HG03159 (cell line): Measurements from ENCODE around the gene METTL26.

Experiments
- ATAC-seq: cut with Tn5 transposase; IDR thresholded peaks from one replicate; pipeline ENCODE4 v1.9.1; 2021; ENCODE audit warnings: mild to moderate bottlenecking, moderate library complexity; ENCODE audit not compliant: unreplicated experiment

The METTL26 gene

GRCh38 chr16:627454-628239 is 8.5 kb downstream of the METTL26 start:
- ATAC-seq = no peak

- ATAC-seq = no peak
These were observed 9.2 kb downstream of the METTL26 start for GRCh38 chr16:626787-627453.

DNA sequence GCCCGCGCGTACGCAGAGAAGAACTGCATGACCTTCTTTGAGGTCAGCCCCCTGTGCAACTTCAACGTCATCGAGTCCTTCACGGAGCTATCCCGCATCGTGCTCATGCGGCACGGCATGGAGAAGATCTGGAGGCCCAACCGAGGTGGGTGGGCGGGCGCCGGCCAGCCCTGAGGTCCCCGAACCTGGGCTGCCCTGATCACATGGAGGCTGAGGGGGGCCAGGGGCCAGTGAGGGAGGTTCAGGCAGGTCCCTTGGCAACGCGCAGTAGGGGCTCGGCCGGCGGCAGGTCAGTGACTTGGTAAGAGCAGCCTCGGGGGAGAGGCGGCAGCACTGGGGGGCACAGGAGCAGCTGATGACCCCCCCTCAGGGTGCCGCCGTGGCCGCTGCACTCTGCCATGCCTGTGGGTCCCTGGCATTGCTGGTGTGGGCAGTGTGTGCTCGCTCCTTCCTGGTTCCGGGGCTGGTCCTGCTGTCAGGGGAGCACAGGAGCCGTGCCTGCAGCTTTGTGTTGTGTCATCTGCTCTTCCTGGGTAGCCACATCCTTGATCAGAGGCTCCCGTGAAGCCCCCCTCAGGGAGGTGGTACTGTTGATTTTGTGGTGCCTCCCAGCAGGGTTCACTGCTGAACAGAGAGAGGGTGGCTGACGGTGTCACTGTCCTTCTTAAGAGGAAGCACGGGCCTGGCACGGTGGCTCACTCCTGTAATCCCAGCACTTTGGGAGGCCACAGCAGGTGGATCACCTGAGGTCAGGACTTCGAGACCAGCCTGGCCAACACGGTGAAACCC is 9.9 kb downstream of the METTL26 start:
- no peak for ATAC-seq

GRCh38 chr16:625117-625976 is 10.8 kb downstream of the METTL26 start:
- no peak for ATAC-seq

DNA sequence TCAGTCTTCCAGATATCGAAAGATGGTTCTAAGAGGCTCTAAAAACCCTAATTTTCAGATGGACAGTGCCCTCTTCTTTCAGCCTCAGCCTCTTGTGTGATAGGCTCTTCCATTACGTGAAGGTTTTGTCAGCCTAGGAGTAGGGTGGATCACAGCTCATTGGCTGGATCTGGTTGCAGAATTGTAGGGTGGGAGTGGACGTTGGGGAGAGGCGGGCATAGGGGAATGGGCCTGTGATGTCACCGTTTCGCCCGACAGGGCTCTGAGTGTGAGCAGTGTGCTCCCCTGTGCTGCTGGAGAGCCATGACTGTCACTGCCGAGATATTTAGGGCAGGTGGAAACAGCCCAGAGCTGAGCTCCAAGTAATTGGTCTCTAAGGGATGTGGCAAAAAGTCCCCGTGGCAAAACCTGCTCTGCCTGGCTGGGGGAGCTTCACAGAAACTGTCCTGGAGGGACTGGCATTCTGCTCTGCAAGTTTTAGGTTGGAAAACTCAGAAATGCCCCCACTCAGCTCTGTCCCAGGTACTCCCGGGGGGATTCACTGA is 11.5 kb downstream of the METTL26 start:
- no peak for ATAC-seq

DNA sequence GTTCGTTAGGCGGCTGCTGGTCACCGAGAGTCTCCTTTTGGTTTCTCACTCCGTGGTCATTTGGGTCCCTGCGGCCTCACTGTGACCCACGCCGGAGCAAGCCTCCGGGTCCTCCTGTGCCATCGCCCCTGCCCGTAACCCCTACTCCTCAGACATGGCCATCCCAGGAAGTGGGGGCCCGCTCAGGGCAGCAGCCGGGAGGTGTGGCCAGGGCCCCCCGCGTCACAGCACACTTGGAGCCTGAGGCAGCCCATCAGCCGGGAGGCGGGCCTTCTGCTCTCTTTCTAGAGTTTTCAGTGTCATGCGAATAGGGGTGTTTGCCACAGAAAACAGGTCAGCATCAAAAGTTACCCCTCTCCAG is 13.2 kb downstream of the METTL26 start:
- no peak for ATAC-seq

GRCh38 chr16:621526-622105 is 14.5 kb downstream of the METTL26 start:
- no peak for ATAC-seq

DNA sequence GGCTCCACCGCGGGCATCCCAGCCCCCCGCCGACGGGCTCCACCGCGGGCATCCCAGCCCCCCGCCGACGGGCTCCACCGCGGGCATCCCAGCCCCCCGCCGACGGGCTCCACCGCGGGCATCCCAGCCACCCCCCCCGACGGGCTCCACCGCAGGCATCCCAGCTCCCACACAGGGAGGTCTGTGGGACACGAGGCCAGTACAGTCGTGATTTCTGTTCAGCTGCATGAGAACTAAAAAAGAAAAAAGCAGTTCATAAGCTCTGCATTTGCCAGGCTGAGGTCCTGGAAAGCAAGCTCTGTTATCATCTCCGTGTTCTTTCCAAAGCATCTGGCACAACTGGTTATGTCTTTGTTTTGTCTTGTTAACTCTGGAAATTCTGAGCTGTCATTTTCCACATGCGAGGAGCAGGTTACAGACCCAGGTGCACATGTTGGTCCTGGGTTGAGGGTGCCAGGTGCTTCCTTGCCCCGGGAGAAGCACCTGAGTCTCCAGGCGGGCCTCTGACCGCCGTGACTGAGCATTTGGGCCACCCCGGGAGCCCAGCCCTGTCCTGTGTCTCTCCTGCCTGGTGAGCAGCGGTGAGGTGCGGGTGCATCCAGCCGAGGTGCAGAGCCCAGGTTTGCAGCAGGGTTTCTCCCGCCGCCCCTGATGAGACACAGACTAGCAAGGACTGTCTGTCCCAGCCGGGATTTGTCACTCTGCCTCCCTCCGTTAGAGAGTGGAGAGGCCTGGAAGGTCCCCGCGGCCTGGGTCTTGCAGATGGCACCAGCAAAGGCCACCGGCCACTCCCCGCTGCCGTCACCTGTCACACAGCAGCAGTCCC is 15.2 kb downstream of the METTL26 start:
- ATAC-seq = no peak

- no peak for ATAC-seq
These were observed 16.5 kb downstream of the METTL26 start for GRCh38 chr16:619476-620100.

DNA sequence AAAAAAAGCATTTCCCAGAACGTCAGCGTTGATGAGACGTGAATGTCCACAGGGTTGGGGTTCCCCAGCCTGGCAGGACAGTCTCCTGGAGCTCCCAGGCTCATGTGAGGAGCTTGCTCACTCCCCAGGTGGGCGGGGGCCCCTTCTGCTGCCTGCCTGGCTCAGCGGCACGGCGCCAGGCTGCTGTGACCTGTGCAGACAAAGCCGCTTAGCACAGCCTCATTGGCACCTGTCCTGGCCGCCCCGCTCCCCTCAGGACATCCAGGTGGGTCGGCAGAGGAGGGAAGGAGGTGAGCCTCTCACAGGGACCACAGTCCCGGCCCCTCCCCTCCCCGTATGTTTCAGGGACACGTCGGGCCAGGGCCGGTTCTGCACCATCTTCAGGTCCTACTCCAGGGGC is 18.2 kb downstream of the METTL26 start:
- ATAC-seq = no peak

DNA sequence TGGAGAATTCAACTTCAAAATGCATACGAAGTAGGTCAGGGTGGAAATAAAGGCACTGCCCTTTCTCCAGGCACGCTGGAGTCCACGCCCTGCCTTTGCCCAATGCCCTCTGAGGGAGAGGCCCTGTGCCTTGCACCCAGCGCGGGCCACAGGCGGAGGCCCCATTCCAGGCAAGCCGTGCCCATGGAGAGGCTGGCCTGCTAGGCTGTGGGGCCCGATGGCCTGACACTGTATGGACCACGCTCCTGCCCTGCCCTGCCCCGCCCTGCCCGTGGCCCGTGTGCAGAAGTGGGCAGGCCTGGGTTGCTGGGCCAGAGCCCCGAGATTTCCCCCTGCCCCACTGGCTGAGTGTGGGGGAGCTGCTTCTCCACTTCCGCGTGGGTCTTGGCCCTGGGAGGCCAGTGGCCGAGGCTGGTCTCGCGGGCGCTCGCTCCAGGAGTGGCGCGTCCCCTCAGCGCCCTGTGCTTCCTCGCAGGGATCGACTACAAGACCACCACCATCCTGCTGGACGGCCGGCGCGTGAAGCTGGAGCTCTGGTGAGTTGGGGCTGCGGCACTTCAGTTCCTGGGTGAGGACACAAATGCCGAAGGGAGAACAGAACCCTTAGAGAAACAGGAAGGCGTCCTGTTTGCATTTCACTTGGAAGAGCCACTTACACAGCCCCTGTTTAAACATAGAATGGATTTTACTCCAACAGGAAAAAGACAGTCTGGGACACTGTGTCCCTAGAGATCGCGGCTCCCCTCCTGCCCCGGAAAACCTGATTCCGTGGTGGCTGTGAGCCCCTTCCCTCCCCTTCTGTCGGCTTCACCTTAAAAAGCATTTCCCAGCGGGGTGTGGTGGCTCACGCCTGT is 19.1 kb downstream of the METTL26 start:
- ATAC-seq = no peak

- ATAC-seq = no peak
These were observed 21.0 kb downstream of the METTL26 start for GRCh38 chr16:615122-615521.

DNA sequence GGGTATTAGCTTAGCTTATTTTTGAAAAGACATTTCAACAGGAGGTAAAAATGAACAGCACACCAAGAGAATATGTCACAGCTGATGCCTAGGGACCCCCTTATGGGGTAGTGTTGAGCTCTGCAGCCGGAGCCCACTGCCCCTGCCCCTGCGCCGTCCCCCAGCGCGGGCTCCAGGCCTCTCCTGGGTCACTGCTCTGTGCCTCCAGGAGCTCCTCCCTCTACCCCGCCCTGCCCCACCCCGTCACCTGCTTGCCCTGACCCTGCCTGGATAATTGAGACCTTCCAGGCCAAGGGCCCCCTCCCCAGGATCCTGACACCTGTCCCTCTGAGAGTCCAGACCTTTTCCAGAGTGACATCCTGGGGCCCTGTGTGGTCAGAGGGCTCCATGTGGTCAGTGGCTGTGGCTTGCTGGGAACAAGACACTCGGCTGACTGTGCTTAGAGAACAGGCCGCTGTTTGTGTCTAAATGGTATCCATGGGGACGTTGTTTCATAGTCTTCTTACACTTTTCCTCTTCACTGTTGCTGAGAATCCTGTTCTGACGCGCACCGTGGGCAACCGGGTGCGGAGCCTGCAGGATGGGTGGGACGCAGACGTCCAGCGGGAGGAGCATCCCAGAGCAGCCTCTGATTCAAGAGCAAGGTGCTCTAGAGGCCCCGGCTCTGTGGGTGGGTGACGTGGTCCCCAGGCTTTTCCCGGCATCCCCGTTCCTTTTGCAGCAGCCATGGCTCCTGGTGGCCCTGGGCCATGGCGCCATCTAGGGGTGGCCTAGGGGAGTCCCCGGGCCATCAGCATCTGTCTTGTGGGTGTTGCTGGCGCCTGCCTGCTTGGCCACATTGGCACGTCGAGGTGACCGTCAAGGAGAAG is 25.4 kb downstream of the METTL26 start:
- no peak for ATAC-seq

- ATAC-seq = no peak
These were observed 26.1 kb downstream of the METTL26 start for GRCh38 chr16:609984-610383.

GRCh38 chr16:609316-609715 is 26.8 kb downstream of the METTL26 start:
- no peak for ATAC-seq

GRCh38 chr16:608019-608418 is 28.1 kb downstream of the METTL26 start:
- ATAC-seq = no peak

DNA sequence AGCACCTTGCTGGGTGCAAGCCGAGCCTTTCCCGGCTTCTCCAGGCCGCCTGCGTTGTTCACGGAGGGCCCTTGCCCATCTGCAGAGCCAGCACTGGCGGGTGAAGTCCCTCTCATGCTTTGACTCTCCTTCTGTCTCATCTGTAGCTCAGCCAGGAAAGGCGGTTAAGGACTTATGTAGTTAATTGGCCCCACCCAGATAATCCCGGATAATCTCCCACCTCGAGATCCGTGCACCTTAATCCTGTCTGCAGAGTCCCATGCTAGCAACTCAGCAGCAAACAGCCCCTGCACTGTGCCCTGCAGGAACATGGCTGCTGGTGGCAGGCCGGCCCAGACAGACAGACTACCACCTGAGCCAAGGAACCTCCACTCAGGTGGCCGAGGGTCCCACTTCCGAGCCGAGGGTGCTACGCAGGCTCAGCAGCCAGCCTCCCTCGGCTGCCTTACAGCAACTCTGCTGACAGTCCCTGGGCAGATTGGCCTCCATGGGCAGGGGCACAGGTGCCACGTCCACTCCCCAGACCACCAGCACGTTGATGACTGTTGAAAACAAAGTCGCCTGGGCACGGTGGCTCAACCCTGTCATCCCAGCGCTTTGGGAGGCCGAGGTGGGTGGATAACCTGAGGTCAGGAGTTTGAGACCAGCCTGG is 29.3 kb downstream of the METTL26 start:
- no peak for ATAC-seq
